Ascending aorta (tissue), 2 donors: Measurements from ENCODE around the gene FBXO22. TPM values are rescaled to one million over a fixed set of nuclear protein-coding genes. Genes with fewer than 3 reads are reported as not detected.

Experiments used
- DNase-seq, 2 donors: peaks; one replicate each; pipeline ENCODE4 v3.0.0-alpha.2; 2019; ENCODE audit warnings: low spot score in 2 of 2
- H3K27ac ChIP-seq, 2 donors: fragments of 200-600 bp; sonication (generic); one replicate each; pipeline ENCODE4 v1.5.1; 2016 to 2017; ENCODE audit warnings: mild to moderate bottlenecking in 1 of 2
- H3K27me3 ChIP-seq: fragments of 200-600 bp; sonication (generic); one replicate; pipeline ENCODE4 v1.5.1; 2017
- H3K36me3 ChIP-seq, 2 donors: fragments of 200-600 bp; sonication (generic); one replicate each; pipeline ENCODE4 v1.5.1; 2016
- H3K4me1 ChIP-seq, 2 donors: fragments of 200-600 bp; sonication (generic); one replicate each; pipeline ENCODE4 v1.5.1; 2016 to 2017; ENCODE audit warnings: mild to moderate bottlenecking in 1 of 2
- H3K4me3 ChIP-seq, 2 donors: fragments of 200-600 bp; sonication (generic); one replicate each; pipeline ENCODE4 v1.5.1; 2016 to 2017; ENCODE audit warnings: mild to moderate bottlenecking in 1 of 2
- H3K9me3 ChIP-seq, 2 donors: fragments of 200-600 bp; sonication (generic); one replicate each; pipeline ENCODE4 v1.5.1; 2016
- CTCF ChIP-seq, 3 experiments: fragments of 200-600 bp in 2 of 3; fragments of 450-650 bp in 1 of 3; sonication (generic) in 2 of 3; IDR thresholded peaks; one replicate each; pipeline ENCODE4 v1.5.1; 2016 to 2019; ENCODE audit warnings: antibody characterized with exemption in 3 of 3, mild to moderate bottlenecking in 1 of 3, moderate library complexity in 1 of 3
- intact Hi-C: fragments of 100-400 bp; cut with DNase I; formaldehyde crosslinking; loops from one replicate; pipeline ENCODE4 v1.15.1; 2023
- total RNA-seq: library from RNA; depleted of rRNA; stranded (reverse); fragments of >200 nt; gene quantifications from one replicate; pipeline ENCODE4 v1.1.0, GENCODE V29; 2016

The FBXO22 gene
- total RNA-seq, 1 donor from 2014 or later, result 2.9 TPM

- no peak for DNase-seq
- Histone ChIP-seq H3K4me1 (no peaks in the 10 kb centered on the region), H3K27me3 (no peaks in the 10 kb centered on the region), H3K4me3 (no peak overlapping the region), H3K36me3 (peaks cover 7 to 26% of the 10 kb centered on the region in 2 donors), H3K9me3 (no peaks in the 10 kb centered on the region), H3K27ac (no peak overlapping the region)
- no peak for TF ChIP-seq CTCF (IDR thresholded peaks at IDR 0.05)
- intact Hi-C loops, result no loop called here
Observed at GRCh38 chr15:75884041-75884440, 19.6 kb upstream of the FBXO22 start.

- Histone ChIP-seq H3K27ac (no peak overlapping the region), H3K27me3 (no peaks in the 10 kb centered on the region), H3K36me3 (peaks cover 4 to 10% of the 10 kb centered on the region in 2 donors), H3K4me1 (no peaks in the 10 kb centered on the region), H3K4me3 (no peak overlapping the region), H3K9me3 (no peaks in the 10 kb centered on the region)
- no peak for TF ChIP-seq CTCF (IDR thresholded peaks at IDR 0.05)
- intact Hi-C loops, result no loop called here
- no peak for DNase-seq
Observed at GRCh38 chr15:75887178-75887577, 16.5 kb upstream of the FBXO22 start.

GRCh38 chr15:75891895-75892294 is 11.8 kb upstream of the FBXO22 start:
- H3K36me3 ChIP-seq, result peaks cover 4 to 9% of the 10 kb centered on the region in 2 donors
- H3K27ac ChIP-seq, result peak overlapping the region; percentile 9 to 16
- no peaks in the 10 kb centered on the region for H3K4me1 ChIP-seq
- no peaks in the 10 kb centered on the region for H3K27me3 ChIP-seq
- H3K4me3 ChIP-seq, result no peak overlapping the region
- intact Hi-C loops, result no loop called here
- no peak for TF ChIP-seq CTCF (IDR thresholded peaks at IDR 0.05)
- no peaks in the 10 kb centered on the region for H3K9me3 ChIP-seq
- no peak for DNase-seq

GRCh38 chr15:75895731-75896130 is 7.9 kb upstream of the FBXO22 start:
- intact Hi-C loops, result no loop called here

GRCh38 chr15:75900577-75900976 is 3.1 kb upstream of the FBXO22 start:
- no peak for DNase-seq
- TF ChIP-seq CTCF (IDR thresholded peaks at IDR 0.05), result no peak
- Histone ChIP-seq H3K4me3 (no peak overlapping the region), H3K36me3 (peaks cover 0 to 7% of the 10 kb centered on the region in 2 donors), H3K9me3 (no peaks in the 10 kb centered on the region), H3K4me1 (peaks cover 0 to 8% of the 10 kb centered on the region in 2 donors), H3K27me3 (no peaks in the 10 kb centered on the region), H3K27ac (no peak overlapping the region)
- intact Hi-C loops, result no loop called here

More at GRCh38 chr15:75895731-75896130, 7.9 kb upstream of the FBXO22 start:
- TF ChIP-seq CTCF (IDR thresholded peaks at IDR 0.05), result no peak
- peaks cover 0 to 7% of the 10 kb centered on the region in 2 donors for H3K36me3 ChIP-seq
- no peaks in the 10 kb centered on the region for H3K4me1 ChIP-seq
- no peak for DNase-seq
- no peak overlapping the region for H3K27ac ChIP-seq
- no peak overlapping the region for H3K4me3 ChIP-seq
- H3K27me3 ChIP-seq, result no peaks in the 10 kb centered on the region
- no peaks in the 10 kb centered on the region for H3K9me3 ChIP-seq

- Histone ChIP-seq H3K9me3 (no peaks in the 10 kb centered on the region), H3K4me3 (no peak overlapping the region), H3K4me1 (peaks cover 0 to 8% of the 10 kb centered on the region in 2 donors), H3K27me3 (no peaks in the 10 kb centered on the region), H3K36me3 (peaks cover under 1 to 14% of the 10 kb centered on the region in 2 donors), H3K27ac (no peak overlapping the region)
- intact Hi-C loops, result loop anchor here (2.0 kb wide), 1 partner anchor 59 kb away; the partner anchor contains the start of gene UBE2Q2
- DNase-seq, result no peak
- no peak for TF ChIP-seq CTCF (IDR thresholded peaks at IDR 0.05)
Observed at GRCh38 chr15:75902129-75902557, 1.5 kb upstream of the FBXO22 start.
